Mesothelial cell of epicardium (in vitro differentiated cells): Measurements from ENCODE around the gene IGSF5. TPM values are rescaled to one million over a fixed set of nuclear protein-coding genes. Genes with fewer than 3 reads are reported as not detected.

Experiments
- DNase-seq, 2 experiments: peaks; one replicate each; pipeline ENCODE4 v3.0.0; 2021; ENCODE audit warnings: low spot score in 2 of 2; ENCODE audit not compliant: unreplicated experiment in 2 of 2
- H3K27ac Mint-ChIP-seq: 2 replicates; pipeline ENCODE4 v1.8.0; 2021; ENCODE audit warnings: mixed read lengths
- H3K27me3 Mint-ChIP-seq: 2 replicates; pipeline ENCODE4 v1.8.0; 2021; ENCODE audit warnings: low read depth, mixed read lengths
- H3K36me3 Mint-ChIP-seq: 2 replicates; pipeline ENCODE4 v1.8.0; 2021; ENCODE audit warnings: mixed read lengths
- H3K4me1 Mint-ChIP-seq: 2 replicates; pipeline ENCODE4 v1.8.0; 2021; ENCODE audit warnings: mixed read lengths
- H3K4me3 Mint-ChIP-seq: 2 replicates; pipeline ENCODE4 v1.8.0; 2021; ENCODE audit warnings: mild to moderate bottlenecking, moderate library complexity, mixed read lengths
- H3K9me3 Mint-ChIP-seq: 2 replicates; pipeline ENCODE4 v1.8.0; 2021; ENCODE audit warnings: mixed read lengths
- total RNA-seq: library from RNA; stranded (reverse); gene quantifications from 3 replicates; pipeline ENCODE4 v1.2.1, GENCODE V29; 2021
- TF ChIP-seq, protein P1 (sequence below): fragments of 200-600 bp; sonication (generic); IDR thresholded peaks from one replicate; pipeline ENCODE4 v1.5.0; 2021; ENCODE audit warnings: antibody characterized with exemption; ENCODE audit not compliant: unreplicated experiment

Gene IGSF5
- total RNA-seq, 1 donor from 2014 or later, result 2.2 TPM

DNA sequence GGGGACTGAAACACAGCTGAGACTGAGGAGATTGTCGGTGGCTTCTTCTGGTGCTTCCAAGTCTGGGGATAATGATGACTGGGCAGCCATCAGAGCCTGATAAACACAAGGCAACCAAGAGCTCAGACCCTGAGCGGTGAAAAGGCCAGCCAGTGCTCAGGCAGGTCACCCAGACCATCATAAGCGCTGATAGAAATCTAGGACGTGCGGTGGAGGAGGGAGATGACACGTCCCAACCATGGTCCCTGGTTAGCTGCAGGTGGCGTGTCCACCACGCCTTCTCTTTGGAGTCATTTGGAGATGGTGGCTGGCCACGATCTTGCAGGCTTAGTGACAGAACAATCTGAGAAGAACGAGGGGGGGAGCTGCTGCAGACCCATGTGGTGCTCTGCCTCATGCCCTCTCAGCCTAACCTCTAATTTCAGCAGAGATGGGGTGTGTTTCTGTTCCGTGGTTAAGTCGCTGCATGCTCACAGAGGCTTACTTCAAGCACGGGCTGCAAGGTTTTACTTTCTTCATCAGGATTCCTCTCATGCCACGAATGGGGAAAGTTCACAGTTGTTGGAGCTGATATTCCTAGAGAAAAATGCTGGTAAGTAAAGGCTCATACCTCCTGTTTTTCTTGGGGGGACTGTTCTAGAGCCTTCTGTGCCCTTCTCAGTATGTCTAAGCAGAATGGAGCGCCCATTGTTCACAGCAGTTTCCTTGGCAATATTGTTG lies 17.4 kb upstream of the IGSF5 start:
- Mint-ChIP-seq H3K9me3 (peaks cover 13% of the 10 kb centered on the region), H3K27me3 (no peaks in the 10 kb centered on the region), H3K27ac (no peak overlapping the region), H3K36me3 (peaks cover 31% of the 10 kb centered on the region), H3K4me3 (no peak overlapping the region), H3K4me1 (peaks cover 16% of the 10 kb centered on the region)
- TF ChIP-seq, protein P1, sequence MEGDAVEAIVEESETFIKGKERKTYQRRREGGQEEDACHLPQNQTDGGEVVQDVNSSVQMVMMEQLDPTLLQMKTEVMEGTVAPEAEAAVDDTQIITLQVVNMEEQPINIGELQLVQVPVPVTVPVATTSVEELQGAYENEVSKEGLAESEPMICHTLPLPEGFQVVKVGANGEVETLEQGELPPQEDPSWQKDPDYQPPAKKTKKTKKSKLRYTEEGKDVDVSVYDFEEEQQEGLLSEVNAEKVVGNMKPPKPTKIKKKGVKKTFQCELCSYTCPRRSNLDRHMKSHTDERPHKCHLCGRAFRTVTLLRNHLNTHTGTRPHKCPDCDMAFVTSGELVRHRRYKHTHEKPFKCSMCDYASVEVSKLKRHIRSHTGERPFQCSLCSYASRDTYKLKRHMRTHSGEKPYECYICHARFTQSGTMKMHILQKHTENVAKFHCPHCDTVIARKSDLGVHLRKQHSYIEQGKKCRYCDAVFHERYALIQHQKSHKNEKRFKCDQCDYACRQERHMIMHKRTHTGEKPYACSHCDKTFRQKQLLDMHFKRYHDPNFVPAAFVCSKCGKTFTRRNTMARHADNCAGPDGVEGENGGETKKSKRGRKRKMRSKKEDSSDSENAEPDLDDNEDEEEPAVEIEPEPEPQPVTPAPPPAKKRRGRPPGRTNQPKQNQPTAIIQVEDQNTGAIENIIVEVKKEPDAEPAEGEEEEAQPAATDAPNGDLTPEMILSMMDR, result no peak
- DNase-seq, result no peak

DNA sequence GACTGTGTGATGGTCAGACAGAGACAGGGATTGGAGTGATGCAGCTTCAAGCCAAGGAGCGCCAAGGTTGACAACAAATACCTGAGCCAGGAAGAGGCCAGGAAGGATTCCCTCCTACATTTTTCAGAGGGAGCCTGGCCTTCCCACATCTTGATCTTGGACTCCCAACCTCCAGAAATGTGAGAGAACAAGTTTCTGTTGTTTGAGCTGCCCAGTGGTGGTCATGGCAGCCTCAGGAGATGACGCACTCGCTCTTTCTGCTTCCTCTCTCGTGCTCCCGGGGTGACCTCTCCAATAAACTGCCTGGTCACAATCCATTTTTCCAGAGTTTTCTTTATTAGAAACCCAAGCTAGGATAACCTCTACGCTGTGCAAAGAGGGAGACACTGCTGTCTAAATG lies 16.6 kb upstream of the IGSF5 start:
- Mint-ChIP-seq H3K36me3 (peaks cover 27% of the 10 kb centered on the region), H3K9me3 (peaks cover 9% of the 10 kb centered on the region), H3K4me3 (no peak overlapping the region), H3K4me1 (peaks cover 16% of the 10 kb centered on the region), H3K27me3 (no peaks in the 10 kb centered on the region), H3K27ac (no peak overlapping the region)
- DNase-seq, result no peak
- TF ChIP-seq, protein P1, result no peak

DNA sequence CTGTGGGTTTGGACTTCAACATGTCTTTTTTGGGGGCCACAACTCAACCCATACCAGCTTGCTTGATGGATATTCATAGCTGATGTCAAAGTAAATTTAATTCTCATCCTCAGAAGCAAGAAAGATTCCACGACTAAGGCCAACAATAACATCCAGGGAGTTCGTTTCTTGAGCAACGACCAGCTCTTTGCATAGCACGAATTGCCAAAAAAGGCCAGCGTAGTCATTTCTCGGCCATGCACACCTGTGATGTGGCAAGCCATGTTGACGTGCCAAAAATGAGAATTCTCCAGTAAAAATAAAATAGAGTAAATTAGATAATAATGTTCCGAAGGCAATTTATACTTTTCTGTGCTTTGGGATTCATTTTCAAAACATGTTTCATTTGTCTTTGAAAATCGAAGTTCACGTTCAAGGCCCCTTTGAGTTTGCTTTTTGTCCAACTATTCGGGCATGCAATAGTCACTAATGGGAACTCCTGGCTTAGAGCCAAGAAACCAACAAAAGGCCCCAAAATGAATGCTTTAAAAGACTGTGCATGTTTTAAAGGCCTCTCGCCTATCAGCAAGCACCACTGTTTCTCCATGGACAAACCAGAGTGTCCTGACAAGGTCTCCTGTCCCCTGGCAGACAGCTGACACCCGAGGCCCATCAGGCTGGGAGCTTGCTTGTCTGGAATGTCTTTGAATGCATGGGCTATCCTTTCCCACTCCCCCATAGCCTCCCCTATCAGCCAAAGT lies 14.4 kb upstream of the IGSF5 start:
- H3K36me3 Mint-ChIP-seq, result peaks cover 20% of the 10 kb centered on the region
- no peak overlapping the region for H3K4me3 Mint-ChIP-seq
- H3K27me3 Mint-ChIP-seq, result no peaks in the 10 kb centered on the region
- H3K9me3 Mint-ChIP-seq, result peaks cover 4% of the 10 kb centered on the region
- peaks cover 17% of the 10 kb centered on the region for H3K4me1 Mint-ChIP-seq
- peak overlapping the region; percentile 47 for H3K27ac Mint-ChIP-seq
- TF ChIP-seq, protein P1, result no peak
- no peak for DNase-seq

DNA sequence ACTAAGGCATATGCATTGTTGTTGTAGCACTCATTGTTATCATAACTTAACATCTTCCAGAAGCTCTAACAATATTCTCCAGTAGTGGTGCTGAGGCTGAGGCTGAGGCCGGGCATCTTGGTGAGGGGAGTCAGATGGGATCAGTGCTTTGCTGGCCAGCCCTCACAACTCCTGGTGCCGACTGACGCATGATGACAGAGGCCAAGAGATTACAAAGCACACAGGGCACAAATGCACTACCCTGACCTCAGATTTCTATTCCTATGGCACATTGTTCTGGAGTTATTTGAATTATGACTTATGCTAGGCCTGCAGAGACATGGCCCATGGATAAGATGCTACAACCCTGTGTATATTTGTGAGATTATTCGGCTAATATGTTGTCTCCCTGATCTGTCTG lies 8.3 kb upstream of the IGSF5 start:
- TF ChIP-seq, protein P1, result no peak
- H3K4me1 Mint-ChIP-seq, result peaks cover 45% of the 10 kb centered on the region
- no peaks in the 10 kb centered on the region for H3K27me3 Mint-ChIP-seq
- H3K36me3 Mint-ChIP-seq, result peaks cover 13% of the 10 kb centered on the region
- DNase-seq, result no peak
- peak overlapping the region; percentile 97 for H3K27ac Mint-ChIP-seq
- no peak overlapping the region for H3K4me3 Mint-ChIP-seq
- peaks cover 4% of the 10 kb centered on the region for H3K9me3 Mint-ChIP-seq

DNA sequence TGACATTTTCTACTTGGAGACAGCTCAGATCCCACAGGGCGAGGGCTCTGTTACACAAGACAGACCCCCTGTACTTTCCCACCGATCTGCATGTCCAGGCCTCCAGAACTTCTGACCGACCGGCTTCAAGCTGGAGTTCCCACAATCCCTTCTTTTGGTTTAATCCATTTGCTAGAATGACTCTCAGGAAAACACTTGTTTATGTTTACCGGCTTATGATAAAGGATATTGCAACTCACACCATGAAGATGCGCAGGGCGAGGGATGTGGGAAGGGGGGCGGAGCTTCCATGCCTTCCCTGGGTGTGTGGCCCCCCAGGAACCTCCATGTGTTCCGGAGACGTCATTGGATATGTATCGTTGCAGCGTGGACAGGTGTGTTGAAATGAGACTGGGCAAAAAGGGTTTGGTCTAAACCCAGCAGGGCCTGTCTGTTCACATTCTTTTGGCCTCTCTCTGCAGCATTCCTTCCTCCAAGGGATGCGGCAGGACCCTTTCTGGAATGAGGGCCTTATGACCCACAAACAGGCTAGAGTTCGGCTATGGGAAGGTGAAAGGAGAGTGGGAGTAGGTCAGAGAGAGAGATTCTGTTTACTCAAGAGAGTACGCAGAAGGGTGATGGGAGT lies 7.5 kb upstream of the IGSF5 start:
- peak in 1 of 2 experiments; percentile 54 for DNase-seq
- Mint-ChIP-seq H3K4me1 (peaks cover 53% of the 10 kb centered on the region), H3K9me3 (peaks cover 4% of the 10 kb centered on the region), H3K27ac (peak overlapping the region; percentile 97), H3K36me3 (peaks cover 10% of the 10 kb centered on the region), H3K4me3 (no peak overlapping the region), H3K27me3 (no peaks in the 10 kb centered on the region)
- TF ChIP-seq, protein P1, result no peak
